HepG2 (cell line): ENCODE data around the gene CA11. TPM values are rescaled to one million over a fixed set of nuclear protein-coding genes. Genes with fewer than 3 reads are reported as not detected.

ENCODE experiments used
- ELF1 ChIP-seq: sonication (generic); formaldehyde crosslinking; IDR thresholded peaks from 2 replicates; pipeline ENCODE4 v1.4.0; 2020; ENCODE audit warnings: missing genetic modification reagents
- GABPA ChIP-seq, 2 experiments: IDR thresholded peaks; 2 replicates each; pipeline ENCODE4 v1.6.1; 2011 to 2016; ENCODE audit warnings: low read depth in 2 of 2, low read length in 1 of 2, missing biosample characterization in 1 of 2, missing genetic modification characterization in 1 of 2
- HHEX ChIP-seq: IDR thresholded peaks from 2 replicates; pipeline ENCODE4 v1.6.1; 2016; ENCODE audit warnings: control low read depth
- IRX3 ChIP-seq: sonication (generic); formaldehyde crosslinking; IDR thresholded peaks from 2 replicates; pipeline ENCODE4 v1.8.1; 2023; ENCODE audit warnings: mild to moderate bottlenecking, low read depth, missing genetic modification reagents, borderline replicate concordance
- POLR2A ChIP-seq, 2 experiments: IDR thresholded peaks; 2 replicates each; pipeline ENCODE4 v1.6.1; 2011; ENCODE audit warnings: low read depth in 2 of 2, low read length in 2 of 2, mild to moderate bottlenecking in 1 of 2, moderate library complexity in 1 of 2; ENCODE audit not compliant: insufficient read depth in 1 of 2
- TBX2 ChIP-seq: sonication (generic); formaldehyde crosslinking; IDR thresholded peaks from 2 replicates; pipeline ENCODE4 v1.5.0; 2020; ENCODE audit warnings: missing genetic modification reagents, mild to moderate bottlenecking, borderline replicate concordance
- ZFAT ChIP-seq: sonication (generic); formaldehyde crosslinking; conservative IDR thresholded peaks from 2 replicates; pipeline ENCODE4 v1.8.1; 2023; ENCODE audit warnings: missing genetic modification reagents, inconsistent platforms
- ZNF75D ChIP-seq: sonication (generic); formaldehyde crosslinking; IDR thresholded peaks from 2 replicates; pipeline ENCODE4 v1.8.1; 2023; ENCODE audit warnings: missing genetic modification reagents, mild to moderate bottlenecking, borderline replicate concordance
- ZNF782 ChIP-seq: sonication (generic); formaldehyde crosslinking; IDR thresholded peaks from 2 replicates; pipeline ENCODE4 v1.4.0; 2020; ENCODE audit warnings: missing genetic modification reagents, mild to moderate bottlenecking, borderline replicate concordance
- polyA plus RNA-seq, 8 experiments: library from polyadenylated mRNA; depleted of rRNA in 3 of 8; stranded (reverse) in 7 of 8; unstranded in 1 of 8; fragments of >200 nt; fragmentation: Illumina TruSeq in 4 of 8; extraction: Trizol in 4 of 8; gene quantifications; 2 replicates each; pipeline versions ENCODE4 v1.2.1 to v1.2.3, GENCODE V29; 2011 to 2016; ENCODE audit warnings: low read depth in 4 of 8, missing spikeins in 1 of 8, mixed read lengths in 1 of 8; ENCODE audit not compliant: insufficient read depth in 1 of 8
- total RNA-seq, 5 experiments: library from RNA; depleted of rRNA; stranded (reverse); fragments of >200 nt; fragmentation: Illumina TruSeq; extraction: Trizol; gene quantifications; 2 replicates each; pipeline ENCODE4 v1.2.3, GENCODE V29; 2016; ENCODE audit warnings: low read depth in 1 of 5
- TF ChIP-seq, protein P1 (sequence below), 2 experiments: fragments of 450-650 bp in 1 of 2; sonication (generic) in 1 of 2; formaldehyde crosslinking in 1 of 2; IDR thresholded peaks; 2 replicates each; pipeline versions ENCODE4 v1.6.1 to v1.8.0; 2016 to 2022; ENCODE audit warnings: antibody characterized with exemption in 1 of 2, mild to moderate bottlenecking in 1 of 2, missing genetic modification reagents in 1 of 2
- TF ChIP-seq, protein P2 (sequence below): IDR thresholded peaks from 2 replicates; pipeline ENCODE4 v1.6.1; 2016; ENCODE audit warnings: low read depth, missing genetic modification reagents, missing compliant biosample characterization
- TF ChIP-seq, protein P3 (sequence below): sonication (generic); formaldehyde crosslinking; IDR thresholded peaks from 2 replicates; pipeline ENCODE4 v1.8.1; 2023; ENCODE audit warnings: mild to moderate bottlenecking, missing genetic modification reagents

CA11 gene
- total and polyA plus RNA-seq, 2 of the 13 experiments (the other 11 are each of a cell fraction or from before 2014, with no cell fraction given) = 0.41 to 0.58 TPM

DNA sequence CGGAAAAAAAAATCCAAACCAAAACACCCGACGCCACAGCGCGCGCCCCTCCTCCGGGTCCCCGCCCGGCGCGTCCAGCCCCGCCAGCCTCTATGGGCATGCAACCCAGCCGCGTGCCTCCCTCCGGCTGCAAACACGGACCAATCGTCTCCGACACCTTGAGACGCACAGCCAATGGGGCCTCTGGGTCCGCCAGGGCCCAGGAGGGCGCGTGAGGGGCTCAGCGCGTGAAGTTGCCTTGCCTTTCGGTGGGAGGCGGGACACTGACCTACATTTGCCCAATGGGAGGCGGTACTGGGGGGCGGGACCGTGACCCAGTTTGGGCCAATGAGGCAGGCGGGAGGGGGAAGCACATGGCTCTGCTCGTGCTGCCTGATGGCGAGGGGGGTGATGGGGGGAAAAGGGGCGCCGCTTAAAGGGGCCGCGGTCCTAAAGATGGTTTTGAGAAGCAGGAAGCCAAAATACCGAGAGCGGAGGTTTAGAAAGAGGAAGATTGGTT is 8.5 kb downstream of the CA11 start (continued):
- TF ChIP-seq, protein P1, sequence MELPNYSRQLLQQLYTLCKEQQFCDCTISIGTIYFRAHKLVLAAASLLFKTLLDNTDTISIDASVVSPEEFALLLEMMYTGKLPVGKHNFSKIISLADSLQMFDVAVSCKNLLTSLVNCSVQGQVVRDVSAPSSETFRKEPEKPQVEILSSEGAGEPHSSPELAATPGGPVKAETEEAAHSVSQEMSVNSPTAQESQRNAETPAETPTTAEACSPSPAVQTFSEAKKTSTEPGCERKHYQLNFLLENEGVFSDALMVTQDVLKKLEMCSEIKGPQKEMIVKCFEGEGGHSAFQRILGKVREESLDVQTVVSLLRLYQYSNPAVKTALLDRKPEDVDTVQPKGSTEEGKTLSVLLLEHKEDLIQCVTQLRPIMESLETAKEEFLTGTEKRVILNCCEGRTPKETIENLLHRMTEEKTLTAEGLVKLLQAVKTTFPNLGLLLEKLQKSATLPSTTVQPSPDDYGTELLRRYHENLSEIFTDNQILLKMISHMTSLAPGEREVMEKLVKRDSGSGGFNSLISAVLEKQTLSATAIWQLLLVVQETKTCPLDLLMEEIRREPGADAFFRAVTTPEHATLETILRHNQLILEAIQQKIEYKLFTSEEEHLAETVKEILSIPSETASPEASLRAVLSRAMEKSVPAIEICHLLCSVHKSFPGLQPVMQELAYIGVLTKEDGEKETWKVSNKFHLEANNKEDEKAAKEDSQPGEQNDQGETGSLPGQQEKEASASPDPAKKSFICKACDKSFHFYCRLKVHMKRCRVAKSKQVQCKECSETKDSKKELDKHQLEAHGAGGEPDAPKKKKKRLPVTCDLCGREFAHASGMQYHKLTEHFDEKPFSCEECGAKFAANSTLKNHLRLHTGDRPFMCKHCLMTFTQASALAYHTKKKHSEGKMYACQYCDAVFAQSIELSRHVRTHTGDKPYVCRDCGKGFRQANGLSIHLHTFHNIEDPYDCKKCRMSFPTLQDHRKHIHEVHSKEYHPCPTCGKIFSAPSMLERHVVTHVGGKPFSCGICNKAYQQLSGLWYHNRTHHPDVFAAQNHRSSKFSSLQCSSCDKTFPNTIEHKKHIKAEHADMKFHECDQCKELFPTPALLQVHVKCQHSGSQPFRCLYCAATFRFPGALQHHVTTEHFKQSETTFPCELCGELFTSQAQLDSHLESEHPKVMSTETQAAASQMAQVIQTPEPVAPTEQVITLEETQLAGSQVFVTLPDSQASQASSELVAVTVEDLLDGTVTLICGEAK (IDR thresholded peaks at IDR 0.05) = no peak
- TF ChIP-seq, protein P1 (CRISPR knock-in tag; IDR thresholded peaks at IDR 0.05) = peak; percentile 50; the same call in 1 of the 2 replicates
- TF ChIP-seq ZFAT = no peak
- TF ChIP-seq GABPA (IDR thresholded peaks at IDR 0.05; ENCODE audit: low read depth, low read length) = no peak; the same call in 1 of the 2 replicates
- peak; percentile 57; the same call in 1 of the 2 replicates for TF ChIP-seq GABPA (CRISPR knock-in tag; IDR thresholded peaks at IDR 0.05; ENCODE audit: low read depth)
- TF ChIP-seq HHEX (CRISPR knock-in tag) = no peak
- TF ChIP-seq, protein P2, sequence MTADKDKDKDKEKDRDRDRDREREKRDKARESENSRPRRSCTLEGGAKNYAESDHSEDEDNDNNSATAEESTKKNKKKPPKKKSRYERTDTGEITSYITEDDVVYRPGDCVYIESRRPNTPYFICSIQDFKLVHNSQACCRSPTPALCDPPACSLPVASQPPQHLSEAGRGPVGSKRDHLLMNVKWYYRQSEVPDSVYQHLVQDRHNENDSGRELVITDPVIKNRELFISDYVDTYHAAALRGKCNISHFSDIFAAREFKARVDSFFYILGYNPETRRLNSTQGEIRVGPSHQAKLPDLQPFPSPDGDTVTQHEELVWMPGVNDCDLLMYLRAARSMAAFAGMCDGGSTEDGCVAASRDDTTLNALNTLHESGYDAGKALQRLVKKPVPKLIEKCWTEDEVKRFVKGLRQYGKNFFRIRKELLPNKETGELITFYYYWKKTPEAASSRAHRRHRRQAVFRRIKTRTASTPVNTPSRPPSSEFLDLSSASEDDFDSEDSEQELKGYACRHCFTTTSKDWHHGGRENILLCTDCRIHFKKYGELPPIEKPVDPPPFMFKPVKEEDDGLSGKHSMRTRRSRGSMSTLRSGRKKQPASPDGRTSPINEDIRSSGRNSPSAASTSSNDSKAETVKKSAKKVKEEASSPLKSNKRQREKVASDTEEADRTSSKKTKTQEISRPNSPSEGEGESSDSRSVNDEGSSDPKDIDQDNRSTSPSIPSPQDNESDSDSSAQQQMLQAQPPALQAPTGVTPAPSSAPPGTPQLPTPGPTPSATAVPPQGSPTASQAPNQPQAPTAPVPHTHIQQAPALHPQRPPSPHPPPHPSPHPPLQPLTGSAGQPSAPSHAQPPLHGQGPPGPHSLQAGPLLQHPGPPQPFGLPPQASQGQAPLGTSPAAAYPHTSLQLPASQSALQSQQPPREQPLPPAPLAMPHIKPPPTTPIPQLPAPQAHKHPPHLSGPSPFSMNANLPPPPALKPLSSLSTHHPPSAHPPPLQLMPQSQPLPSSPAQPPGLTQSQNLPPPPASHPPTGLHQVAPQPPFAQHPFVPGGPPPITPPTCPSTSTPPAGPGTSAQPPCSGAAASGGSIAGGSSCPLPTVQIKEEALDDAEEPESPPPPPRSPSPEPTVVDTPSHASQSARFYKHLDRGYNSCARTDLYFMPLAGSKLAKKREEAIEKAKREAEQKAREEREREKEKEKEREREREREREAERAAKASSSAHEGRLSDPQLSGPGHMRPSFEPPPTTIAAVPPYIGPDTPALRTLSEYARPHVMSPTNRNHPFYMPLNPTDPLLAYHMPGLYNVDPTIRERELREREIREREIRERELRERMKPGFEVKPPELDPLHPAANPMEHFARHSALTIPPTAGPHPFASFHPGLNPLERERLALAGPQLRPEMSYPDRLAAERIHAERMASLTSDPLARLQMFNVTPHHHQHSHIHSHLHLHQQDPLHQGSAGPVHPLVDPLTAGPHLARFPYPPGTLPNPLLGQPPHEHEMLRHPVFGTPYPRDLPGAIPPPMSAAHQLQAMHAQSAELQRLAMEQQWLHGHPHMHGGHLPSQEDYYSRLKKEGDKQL (CRISPR knock-in tag) = no peak; the same call in 1 of the 2 replicates
- TF ChIP-seq ZNF782 = 0 out of 2 replicates have a peak, but pooled peaks have one; percentile 34
- peak; percentile 47; the same call in 1 of the 2 replicates for TF ChIP-seq IRX3 (CRISPR knock-in tag)
- peak in 1 of 2 experiments; percentile 45; a peak in 2 of 4 replicates for TF ChIP-seq POLR2A (IDR thresholded peaks at IDR 0.05; ENCODE audit: insufficient read depth in 1 of 2, low read depth in 2 of 2, low read length in 2 of 2)
- TF ChIP-seq ELF1 (CRISPR knock-in tag) = 0 out of 2 replicates have a peak, but pooled peaks have one; percentile 12
- TF ChIP-seq, protein P3, sequence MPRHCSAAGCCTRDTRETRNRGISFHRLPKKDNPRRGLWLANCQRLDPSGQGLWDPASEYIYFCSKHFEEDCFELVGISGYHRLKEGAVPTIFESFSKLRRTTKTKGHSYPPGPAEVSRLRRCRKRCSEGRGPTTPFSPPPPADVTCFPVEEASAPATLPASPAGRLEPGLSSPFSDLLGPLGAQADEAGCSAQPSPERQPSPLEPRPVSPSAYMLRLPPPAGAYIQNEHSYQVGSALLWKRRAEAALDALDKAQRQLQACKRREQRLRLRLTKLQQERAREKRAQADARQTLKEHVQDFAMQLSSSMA (CRISPR knock-in tag) = peak; percentile 96; the same call in 1 of the 2 replicates
- no peak for TF ChIP-seq ZNF75D
- peak; percentile 89 for TF ChIP-seq TBX2
